Nephron (organoid): Measurements from ENCODE around the gene NOL4L.

Source experiments
- H3K27ac Mint-ChIP-seq, 3 experiments: 2 replicates each; pipeline ENCODE4 v1.8.0; 2020; ENCODE audit warnings: mixed read lengths in 3 of 3, mild to moderate bottlenecking in 2 of 3, moderate library complexity in 1 of 3
- H3K27me3 Mint-ChIP-seq: 2 replicates; pipeline ENCODE4 v1.8.0; 2021; ENCODE audit warnings: low read depth, mild to moderate bottlenecking, moderate library complexity, mixed read lengths
- H3K36me3 Mint-ChIP-seq: 2 replicates; pipeline ENCODE4 v1.8.0; 2020; ENCODE audit warnings: low read depth, mixed read lengths
- H3K4me1 Mint-ChIP-seq: 2 replicates; pipeline ENCODE4 v1.8.0; 2020; ENCODE audit warnings: mixed read lengths
- H3K4me3 Mint-ChIP-seq, 3 experiments: 2 replicates each; pipeline ENCODE4 v1.8.0; 2020; ENCODE audit warnings: mild to moderate bottlenecking in 3 of 3, mixed read lengths in 3 of 3, moderate library complexity in 2 of 3
- H3K9me3 Mint-ChIP-seq: 2 replicates; pipeline ENCODE4 v1.8.0; 2020; ENCODE audit warnings: mixed read lengths
- TF ChIP-seq, protein P1 (sequence below), 3 experiments: fragments of 200-600 bp; sonication (generic); IDR thresholded peaks; one replicate each; pipeline ENCODE4 v1.5.0; 2021; ENCODE audit warnings: antibody characterized with exemption in 3 of 3; ENCODE audit not compliant: unreplicated experiment in 3 of 3

NOL4L gene

DNA sequence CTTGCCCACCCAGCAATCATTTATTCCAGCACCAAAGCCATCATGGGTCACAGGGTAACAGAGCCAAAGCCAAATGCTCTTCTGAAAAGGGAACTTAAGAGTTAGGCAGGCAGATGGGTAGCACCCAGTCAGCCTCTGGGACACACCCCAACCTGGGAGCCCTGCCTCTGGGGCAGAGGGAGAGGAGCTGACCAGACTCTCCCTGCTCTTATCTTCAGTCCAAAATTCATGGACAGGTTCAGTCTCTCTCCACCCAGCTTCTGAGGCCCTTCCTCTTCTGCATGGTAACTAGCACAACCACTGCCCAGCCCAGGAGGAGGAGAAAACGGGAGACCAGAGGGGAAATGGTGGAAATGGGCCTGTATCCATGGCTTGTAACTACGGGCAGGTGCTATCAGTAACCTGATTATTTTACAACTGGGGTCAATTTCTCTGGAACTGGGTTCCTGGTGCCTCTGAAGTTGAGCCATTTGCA lies 105.4 kb downstream of the NOL4L start:
- TF ChIP-seq, protein P1, sequence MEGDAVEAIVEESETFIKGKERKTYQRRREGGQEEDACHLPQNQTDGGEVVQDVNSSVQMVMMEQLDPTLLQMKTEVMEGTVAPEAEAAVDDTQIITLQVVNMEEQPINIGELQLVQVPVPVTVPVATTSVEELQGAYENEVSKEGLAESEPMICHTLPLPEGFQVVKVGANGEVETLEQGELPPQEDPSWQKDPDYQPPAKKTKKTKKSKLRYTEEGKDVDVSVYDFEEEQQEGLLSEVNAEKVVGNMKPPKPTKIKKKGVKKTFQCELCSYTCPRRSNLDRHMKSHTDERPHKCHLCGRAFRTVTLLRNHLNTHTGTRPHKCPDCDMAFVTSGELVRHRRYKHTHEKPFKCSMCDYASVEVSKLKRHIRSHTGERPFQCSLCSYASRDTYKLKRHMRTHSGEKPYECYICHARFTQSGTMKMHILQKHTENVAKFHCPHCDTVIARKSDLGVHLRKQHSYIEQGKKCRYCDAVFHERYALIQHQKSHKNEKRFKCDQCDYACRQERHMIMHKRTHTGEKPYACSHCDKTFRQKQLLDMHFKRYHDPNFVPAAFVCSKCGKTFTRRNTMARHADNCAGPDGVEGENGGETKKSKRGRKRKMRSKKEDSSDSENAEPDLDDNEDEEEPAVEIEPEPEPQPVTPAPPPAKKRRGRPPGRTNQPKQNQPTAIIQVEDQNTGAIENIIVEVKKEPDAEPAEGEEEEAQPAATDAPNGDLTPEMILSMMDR (IDR thresholded peaks at IDR 0.05; ENCODE audit: unreplicated experiment in 3 of 3), result no peak
- H3K27me3 Mint-ChIP-seq, result no peaks in the 10 kb centered on the region
- H3K4me1 Mint-ChIP-seq, result peaks cover 68% of the 10 kb centered on the region
- H3K27ac Mint-ChIP-seq, result peak overlapping the region; percentile 93 to 98 (median 98)
- no peaks in the 10 kb centered on the region for H3K9me3 Mint-ChIP-seq
- H3K4me3 Mint-ChIP-seq, result peak overlapping the region; percentile 88 to 90 (median 89)
- H3K36me3 Mint-ChIP-seq, result no peaks in the 10 kb centered on the region

- TF ChIP-seq, protein P1 (IDR thresholded peaks at IDR 0.05; ENCODE audit: unreplicated experiment in 3 of 3), result no peak
- Mint-ChIP-seq H3K4me3 (peak overlapping the region in 2 of 3 experiments; percentile 28 to 38), H3K27me3 (no peaks in the 10 kb centered on the region), H3K4me1 (peaks cover 71% of the 10 kb centered on the region), H3K9me3 (no peaks in the 10 kb centered on the region), H3K36me3 (no peaks in the 10 kb centered on the region), H3K27ac (peak overlapping the region; percentile 93 to 98 (median 98))
Measured at GRCh38 chr20:32479012-32479411, 106.1 kb downstream of the NOL4L start.

DNA sequence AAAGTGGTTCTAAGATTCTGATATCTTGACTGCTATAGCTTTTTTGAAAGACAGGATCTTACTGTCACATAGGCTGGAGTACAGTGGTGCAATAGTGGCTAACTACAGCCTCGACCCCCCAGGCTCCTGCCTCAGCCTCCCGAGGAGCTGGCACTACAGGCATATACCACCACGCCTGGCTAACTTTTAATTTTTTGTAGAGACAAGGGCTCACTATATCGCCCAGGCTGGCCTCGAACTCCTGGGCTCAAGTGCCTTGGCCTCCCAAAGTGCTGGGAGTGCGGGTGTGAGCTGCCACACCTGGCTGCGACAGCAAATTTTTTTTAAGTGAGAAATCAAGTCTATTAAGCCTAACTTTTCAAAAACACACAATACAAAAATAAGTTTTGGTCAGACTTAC lies 106.6 kb downstream of the NOL4L start:
- H3K27ac Mint-ChIP-seq, result peak overlapping the region; percentile 93 to 98 (median 98)
- no peaks in the 10 kb centered on the region for H3K27me3 Mint-ChIP-seq
- peak overlapping the region in 1 of 3 experiments; percentile 39 for H3K4me3 Mint-ChIP-seq
- H3K36me3 Mint-ChIP-seq, result peaks cover under 1% of the 10 kb centered on the region
- no peaks in the 10 kb centered on the region for H3K9me3 Mint-ChIP-seq
- H3K4me1 Mint-ChIP-seq, result peaks cover 75% of the 10 kb centered on the region
- TF ChIP-seq, protein P1 (IDR thresholded peaks at IDR 0.05; ENCODE audit: unreplicated experiment in 3 of 3), result no peak

DNA sequence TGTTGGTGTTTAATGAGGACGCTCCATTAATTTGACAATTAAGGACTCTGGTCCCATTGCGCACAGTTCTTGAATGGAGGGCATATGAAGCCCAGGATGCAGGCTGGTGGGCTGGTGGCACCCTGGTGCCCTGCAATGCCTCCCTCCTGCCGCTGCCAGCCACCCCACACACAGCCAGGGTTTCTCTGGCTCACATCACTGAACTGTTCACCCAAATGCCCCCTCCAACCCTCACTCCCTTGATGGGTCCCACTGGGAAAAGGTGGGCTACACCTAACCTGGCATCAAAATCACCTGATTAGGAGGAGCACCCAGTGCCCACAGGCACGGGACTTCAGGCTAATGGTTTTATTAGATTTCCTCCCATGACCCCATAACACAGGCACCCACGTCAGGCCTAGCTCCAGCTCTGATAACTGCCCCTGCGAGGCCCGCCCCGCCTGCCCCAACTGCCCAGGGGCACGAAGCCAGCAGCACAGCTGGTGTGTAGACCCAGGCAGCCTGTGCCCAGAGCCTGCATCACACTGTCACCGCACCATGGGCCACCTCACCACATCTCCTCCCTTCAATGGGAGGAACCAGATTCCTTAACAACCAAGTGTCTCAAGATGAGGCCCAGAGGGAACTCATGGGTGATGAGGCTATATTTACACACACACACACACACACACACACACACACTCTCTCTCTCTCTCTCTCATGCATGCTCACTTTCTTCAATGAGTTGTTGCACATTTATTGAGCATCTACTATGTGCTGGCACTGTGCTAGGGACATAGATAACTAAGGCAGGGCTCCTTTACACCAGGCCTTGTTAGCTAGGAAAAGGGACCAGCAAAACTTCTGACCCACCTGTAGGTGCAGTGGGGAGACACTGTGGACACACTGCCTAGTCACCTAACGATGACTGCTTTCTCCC lies 107.3 kb downstream of the NOL4L start:
- Mint-ChIP-seq H3K9me3 (no peaks in the 10 kb centered on the region), H3K36me3 (peaks cover 4% of the 10 kb centered on the region), H3K27me3 (no peaks in the 10 kb centered on the region), H3K4me1 (peaks cover 77% of the 10 kb centered on the region), H3K4me3 (peak overlapping the region; percentile 42 to 66 (median 44)), H3K27ac (peak overlapping the region; percentile 93 to 98 (median 98))
- TF ChIP-seq, protein P1 (IDR thresholded peaks at IDR 0.05; ENCODE audit: unreplicated experiment in 3 of 3), result no peak

DNA sequence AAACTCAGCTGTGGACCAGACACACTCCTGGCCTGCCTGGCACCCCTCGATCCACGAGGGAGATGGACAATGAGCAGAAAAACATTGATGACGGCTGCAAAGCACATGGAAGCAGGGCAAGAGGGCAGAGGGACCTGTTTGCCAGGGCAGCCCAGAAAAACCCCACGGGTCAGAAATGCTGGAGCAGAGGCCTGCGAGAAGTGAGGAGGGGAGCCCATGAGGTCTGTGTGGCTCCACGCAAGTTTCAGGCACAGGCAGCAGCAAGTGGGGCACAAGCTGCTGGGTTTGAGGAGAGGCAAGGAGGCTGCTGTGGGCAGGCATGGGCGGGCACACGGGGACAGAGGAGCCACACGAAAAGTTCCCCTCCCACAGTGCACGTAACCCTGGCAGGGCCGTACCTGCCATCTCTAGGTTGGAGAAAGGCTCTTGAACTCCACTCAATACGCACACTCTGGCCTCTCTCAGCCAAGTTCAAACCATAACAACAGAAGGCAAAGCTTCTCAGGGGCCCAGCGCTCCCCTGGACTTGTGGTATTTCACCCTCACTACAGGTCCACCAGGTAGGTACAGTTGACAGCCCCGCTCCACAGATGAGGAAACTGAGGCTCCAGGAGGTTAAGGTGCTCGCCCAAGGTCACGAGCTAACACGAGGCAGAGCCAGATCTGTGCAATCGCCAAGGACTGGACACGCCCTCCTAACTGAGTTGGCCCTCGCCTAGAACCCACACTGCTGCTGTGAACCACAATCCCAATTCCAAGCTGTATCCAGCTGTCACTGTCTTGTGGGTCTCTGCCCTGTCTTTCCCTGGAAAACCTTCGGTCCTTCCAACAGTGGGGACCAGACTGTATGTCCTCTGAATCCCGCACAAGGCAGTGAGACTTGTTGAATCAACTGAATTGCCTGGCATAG lies 108.2 kb downstream of the NOL4L start:
- no peaks in the 10 kb centered on the region for H3K27me3 Mint-ChIP-seq
- TF ChIP-seq, protein P1 (IDR thresholded peaks at IDR 0.05; ENCODE audit: unreplicated experiment in 3 of 3), result no peak
- H3K36me3 Mint-ChIP-seq, result peaks cover 4% of the 10 kb centered on the region

More for the DNA sequence above, 108.2 kb downstream of the NOL4L start:
- Mint-ChIP-seq H3K9me3 (no peaks in the 10 kb centered on the region), H3K4me3 (peak overlapping the region; percentile 64 to 67 (median 66)), H3K4me1 (peaks cover 80% of the 10 kb centered on the region), H3K27ac (peak overlapping the region; percentile 93 to 98 (median 98))
